Measurements from ENCODE around the gene PTPN1. TPM values are rescaled to one million over a fixed set of nuclear protein-coding genes. Genes with fewer than 3 reads are reported as not detected.
A peak's percentile ranks its signal among the peaks of the same experiment; 100 is the strongest.
"Not testable (repeated sequence)": the region's sequence is repeated elsewhere in the genome, so short reads cannot be mapped to it uniquely, and the experiment has no call there.

The PTPN1 gene
- total RNA-seq, 1 donor from 2014 or later: 24.1 TPM

DNA sequence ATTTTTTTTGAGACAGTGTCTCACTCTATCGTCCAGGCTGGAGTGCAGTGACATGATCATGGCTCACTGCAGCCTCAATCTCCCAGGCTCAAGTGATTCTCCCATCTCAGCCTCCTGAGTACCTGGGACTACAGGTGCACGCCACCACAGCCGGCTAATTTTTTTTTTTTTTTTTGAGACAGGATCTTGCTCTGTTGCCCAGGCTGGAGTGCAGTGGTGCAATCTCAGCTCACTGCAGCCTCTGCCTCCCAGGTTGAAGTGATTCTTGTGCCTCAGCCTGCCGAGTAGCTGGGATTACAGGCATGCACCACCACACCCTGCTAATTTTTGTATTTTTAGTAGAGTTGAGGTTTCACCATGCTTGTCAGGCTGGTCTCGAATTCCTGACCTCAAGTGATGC, 2.4 kb upstream of the PTPN1 start:
- ATAC-seq; DNase-seq; intact Hi-C loops (cut with micrococcal nuclease): not testable (repeated sequence)

DNA sequence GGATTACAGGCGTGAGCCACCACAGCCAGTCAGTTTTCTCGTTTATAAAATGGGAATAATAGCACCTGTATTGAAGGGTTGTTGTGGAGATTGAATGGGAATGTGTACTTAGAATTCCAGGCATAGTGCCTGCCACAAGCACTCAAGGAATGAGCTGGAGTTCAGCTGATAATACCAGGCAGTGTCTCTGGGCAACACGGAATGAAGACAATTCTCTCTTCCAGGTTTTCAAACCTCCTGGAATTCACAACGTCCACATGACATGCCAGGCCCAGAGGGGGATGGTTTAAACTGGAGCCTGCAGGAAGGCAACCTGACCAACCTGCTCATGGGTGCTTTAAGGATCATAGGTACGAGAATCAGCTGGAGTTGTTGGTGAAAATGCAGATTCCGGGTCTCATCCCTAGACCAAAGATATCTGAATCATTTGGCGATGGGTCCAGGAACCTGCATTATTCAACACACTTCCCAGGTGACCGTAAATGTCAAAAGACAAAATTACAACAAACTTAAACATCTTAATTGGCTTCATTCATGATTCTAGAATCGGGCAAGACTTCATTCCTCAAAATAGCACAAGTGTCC, 1.9 kb upstream of the PTPN1 start:
- DNase-seq (no peak), ATAC-seq (no peak)
- intact Hi-C loops (cut with micrococcal nuclease): no loop called here

DNA sequence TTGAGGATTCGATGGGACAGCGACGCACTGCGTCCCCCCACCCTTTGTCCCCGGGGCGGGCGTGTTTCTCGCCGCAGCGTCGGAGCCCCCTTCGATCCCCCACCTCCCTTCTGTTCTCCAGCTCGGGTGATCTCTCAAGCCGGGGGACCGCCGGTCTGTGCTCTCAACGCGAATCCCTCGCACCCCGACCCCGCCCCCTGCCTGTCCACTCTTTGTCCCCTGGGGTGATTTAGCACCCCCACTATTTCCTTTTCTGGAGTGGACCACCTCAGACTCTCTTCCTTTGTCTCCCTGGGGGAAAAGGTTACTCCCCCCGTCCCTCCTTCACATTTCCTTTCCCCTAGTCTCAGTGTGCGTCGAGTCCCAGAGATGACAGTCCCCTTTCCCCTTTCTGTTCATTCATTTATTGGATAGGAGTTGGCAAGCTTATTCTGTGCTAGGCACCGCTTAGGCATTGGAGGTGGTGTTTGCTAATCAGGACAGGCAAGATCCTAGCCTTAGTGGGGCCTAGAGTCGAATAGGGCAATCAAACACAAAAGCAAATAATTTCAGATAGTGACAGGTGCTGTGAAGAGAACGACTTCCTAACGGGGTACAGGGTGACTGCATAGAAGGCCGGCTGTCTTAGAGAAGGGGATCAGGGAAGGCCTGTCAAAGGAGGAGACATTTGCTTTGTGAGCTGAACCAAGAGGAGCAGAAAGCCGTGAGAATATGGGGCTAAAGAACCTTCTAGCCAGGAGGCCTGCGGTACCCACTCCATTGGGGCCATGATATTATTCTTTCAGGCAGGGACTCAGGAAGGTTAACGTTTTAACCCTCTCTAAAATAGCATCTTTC, 741 bp downstream of the PTPN1 start:
- intact Hi-C loops (cut with micrococcal nuclease): loop anchor here (10.0 kb wide), 1 partner anchor 64 kb away; no protein-coding TSS in a partner anchor
- ATAC-seq: peak; percentile 9
- no peak for DNase-seq

DNA sequence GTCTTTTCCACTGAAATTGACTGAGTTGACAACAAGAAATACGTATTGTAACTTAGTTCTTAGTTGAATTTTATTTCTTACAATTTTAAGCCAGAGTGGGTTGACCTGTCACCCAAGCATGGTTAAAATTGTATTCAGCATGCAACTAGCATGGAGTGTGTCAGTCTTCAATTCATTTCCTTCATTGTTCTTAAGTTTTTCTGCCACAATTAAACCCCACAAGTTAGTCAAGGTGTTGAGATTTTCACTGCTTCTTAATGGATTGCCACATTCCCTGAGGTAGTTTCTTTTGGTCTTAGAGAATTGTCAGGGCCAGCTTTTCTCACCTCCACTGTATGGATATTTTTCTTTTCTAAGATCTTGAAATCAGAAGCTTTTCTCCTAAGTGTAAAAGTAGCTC, 2.1 kb downstream of the PTPN1 start:
- no peak for ATAC-seq
- intact Hi-C loops (cut with micrococcal nuclease): loop anchor here (10.0 kb wide), 1 partner anchor 62 kb away; no protein-coding TSS in a partner anchor
- no peak for DNase-seq

DNA sequence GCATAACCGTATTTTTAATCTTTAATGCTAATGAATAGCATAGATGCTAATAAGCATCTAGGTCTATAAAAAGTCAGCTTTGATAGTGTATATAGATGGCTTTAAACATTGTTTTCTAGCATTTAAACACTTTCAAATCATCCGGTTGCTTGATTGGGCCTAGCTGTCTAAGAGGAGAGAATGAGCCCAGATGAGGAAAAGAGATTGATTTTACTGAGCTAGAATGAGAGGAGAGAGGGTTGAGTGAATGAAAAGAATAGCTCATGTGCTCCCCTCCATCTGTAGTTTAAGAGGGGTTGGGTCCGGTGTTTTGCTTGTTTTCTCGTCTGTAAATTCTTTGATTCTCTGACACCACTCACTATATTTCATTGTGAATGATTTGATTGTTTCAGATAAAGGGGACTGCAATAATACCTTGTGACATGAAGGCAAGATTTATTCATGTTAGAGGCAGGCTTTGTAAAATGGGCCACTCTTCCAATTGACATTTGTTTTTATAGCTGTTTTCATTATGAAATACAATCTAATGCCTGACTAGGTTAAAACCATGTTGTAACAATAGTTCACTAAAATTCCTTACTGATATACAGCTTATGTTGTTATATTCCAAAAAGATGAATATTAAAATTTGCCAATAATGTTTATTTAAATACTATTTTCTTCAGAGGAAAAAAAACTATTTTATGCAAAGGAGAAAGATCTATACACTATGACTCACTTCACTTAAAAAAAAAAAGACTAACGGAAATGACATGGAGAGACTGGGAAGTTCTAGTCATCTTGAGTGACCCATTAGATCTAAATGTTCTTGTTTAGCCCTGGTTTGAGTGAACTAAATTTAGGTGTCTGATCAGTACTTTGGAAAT, 3.2 kb downstream of the PTPN1 start:
- ATAC-seq: peak; percentile 5
- DNase-seq: no peak
- intact Hi-C loops (cut with micrococcal nuclease): loop anchor here (10.0 kb wide), 1 partner anchor 61 kb away; no protein-coding TSS in a partner anchor

DNA sequence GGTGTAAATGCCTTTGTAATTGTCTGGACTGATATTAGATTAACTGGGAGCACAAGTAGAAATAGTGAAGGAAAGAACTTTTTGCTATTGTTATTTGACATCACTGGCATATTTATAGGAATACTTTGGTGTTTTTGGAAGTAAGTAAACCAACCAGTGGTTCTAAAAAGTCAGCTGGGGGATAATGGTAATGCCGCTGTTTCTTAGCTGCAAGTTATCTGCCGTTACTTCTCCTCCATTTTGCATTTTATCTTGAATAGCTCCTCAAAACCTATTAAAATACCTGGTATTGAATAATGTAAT, 3.8 kb downstream of the PTPN1 start:
- DNase-seq (no peak), ATAC-seq (no peak)
- intact Hi-C loops (cut with micrococcal nuclease): loop anchor here (10.0 kb wide), 1 partner anchor 61 kb away; no protein-coding TSS in a partner anchor

DNA sequence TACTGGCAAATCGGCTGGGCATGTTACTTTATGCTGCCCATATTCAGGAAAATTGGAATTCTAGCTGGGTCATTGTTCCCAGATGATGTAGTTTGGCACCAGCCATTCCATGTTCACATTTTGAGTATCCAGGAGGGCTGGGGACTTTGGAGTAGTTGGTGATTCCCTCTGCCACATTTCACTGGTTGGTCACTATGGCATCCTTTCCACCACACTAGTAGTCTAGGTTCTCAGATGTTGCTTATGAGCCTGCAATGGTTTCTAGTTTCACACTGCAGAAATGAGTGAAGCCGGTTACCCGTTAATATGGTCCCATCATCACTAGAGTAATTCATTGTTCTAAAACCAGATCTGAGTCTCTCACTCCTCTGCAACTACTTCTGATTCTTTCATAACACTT, 4.6 kb downstream of the PTPN1 start:
- DNase-seq: no peak
- intact Hi-C loops (cut with micrococcal nuclease): loop anchor here (10.0 kb wide), 1 partner anchor 60 kb away; no protein-coding TSS in a partner anchor
- no peak for ATAC-seq

DNA sequence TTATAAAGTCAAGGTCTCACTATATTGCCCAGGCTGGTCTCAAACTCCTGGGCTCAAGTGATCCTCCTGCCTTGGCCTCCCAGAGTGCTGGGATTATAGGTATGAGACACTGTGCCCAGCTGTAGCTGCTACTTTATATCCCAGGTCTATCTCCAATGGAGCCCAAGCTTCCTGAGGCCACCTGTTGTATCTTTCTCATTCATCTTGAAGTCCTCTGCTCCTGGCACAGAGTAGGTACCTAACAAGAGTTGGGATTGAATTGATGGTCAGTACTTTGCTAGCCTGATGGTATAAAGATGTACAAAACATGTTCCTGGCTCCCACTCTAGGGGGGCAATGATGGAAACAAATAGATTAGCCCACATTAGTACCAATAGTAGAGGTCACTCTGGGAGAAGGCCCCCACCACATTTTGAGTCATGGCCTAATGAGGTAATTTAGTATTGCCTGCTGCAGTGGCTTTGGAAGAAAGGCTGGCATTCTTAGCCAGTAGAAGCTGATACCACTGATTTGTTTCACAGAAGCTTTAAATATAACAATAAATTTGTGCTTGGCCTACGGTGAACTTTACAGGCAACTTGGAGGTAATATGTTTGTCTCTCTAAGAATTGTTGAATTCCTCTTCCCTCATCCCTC, 5.4 kb downstream of the PTPN1 start:
- DNase-seq (no peak), ATAC-seq (no peak)
- intact Hi-C loops (cut with micrococcal nuclease): loop anchor here (10.0 kb wide), 1 partner anchor 59 kb away; no protein-coding TSS in a partner anchor

DNA sequence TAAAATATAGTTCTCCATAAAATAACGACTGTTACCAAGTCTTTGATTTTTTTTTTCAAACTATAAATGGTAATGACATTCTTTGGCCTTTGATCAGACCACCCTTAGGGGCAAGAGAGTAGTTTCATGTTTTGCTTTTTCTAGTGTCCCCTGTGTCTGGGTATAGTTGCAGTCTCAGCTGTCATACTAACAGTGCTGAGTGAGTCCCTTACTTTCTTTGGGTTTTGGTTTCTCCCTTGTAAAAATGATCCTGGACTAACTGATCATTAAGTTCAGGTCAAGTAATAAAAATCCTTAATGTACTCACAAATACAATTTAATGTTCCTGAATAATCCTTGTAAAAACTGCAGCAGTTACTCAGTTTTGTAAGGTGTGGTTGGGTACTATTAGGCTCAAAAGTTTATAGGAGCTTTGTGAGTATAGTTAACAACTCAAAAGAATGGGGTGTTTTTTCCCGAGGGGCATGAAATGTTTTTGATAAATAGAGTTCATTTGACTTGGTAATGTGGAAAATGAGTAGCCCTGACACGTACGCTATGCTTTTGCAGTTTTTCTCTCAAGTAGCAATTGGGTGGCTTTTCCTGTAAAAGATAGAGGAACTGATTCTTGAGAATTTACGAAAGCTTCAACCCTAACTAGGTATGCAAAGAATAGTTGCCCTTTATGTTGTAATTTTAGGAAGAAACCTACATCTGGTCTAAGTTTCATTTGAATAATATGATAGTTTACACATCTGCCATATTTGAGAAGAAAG, 6.2 kb downstream of the PTPN1 start:
- intact Hi-C loops (cut with micrococcal nuclease): loop anchor here (10.0 kb wide), 1 partner anchor 58 kb away; no protein-coding TSS in a partner anchor
- no peak for DNase-seq
- ATAC-seq: no peak

DNA sequence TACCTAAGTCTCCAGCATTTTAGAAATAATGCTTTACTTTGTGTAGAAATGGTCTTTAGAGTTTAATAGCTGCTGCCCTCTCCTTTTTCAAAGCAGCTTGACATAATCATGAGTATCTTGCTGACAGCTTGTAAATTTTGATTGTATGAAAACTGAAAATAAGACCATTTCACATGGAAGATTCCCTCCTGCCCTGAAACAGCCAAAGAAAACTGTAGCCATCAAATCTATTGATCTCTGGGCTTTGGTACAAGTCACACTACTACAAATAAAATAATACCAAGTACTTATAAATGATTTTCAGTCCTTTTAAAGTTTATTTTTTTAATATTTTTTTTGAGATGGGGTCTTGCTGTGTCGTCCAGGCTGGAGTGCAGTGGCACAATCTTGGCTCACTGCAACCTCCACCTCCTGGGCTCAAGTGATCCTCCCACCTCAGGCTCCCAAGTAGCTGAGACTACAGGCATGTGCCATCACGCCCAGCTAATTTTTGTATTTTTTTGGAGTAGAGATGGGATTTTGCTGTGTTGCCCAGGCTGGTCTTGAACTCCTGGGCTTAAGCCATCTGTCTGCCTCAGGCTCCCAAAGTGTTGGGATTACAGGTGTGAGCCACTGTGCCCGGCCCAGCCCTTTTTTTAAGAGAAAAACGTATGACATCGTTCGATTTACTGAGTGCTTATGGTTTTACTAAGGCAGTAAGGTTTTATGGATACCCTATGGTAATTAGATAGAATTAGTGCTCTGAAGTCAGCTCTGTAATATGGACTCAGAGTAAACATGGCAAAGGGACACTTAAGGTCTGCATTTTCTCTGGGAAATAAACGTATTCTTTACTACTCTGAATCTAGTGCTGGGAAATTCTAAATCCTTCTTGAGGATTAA, 7.0 kb downstream of the PTPN1 start:
- intact Hi-C loops (cut with micrococcal nuclease): loop anchor here (10.0 kb wide), 1 partner anchor 58 kb away; no protein-coding TSS in a partner anchor
- DNase-seq (no peak), ATAC-seq (no peak)

DNA sequence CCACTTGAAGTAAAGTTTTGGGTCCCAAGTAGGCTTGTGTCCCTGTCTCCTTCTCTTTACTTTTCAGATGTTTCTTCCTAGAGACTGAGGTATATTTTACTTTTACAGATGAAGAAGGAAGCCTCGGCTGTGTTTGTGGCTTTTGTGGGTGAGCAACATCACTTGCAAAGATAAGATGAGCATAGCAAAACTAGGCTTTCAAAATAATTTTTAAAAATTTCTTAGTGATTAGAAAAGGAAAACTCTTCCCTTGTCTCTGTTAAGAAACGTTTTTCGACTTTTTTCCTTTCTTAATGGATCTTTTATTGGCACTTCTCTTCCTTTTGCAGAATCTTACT, 7.6 kb downstream of the PTPN1 start:
- ATAC-seq (no peak), DNase-seq (no peak)
- intact Hi-C loops (cut with micrococcal nuclease): loop anchor here (10.0 kb wide), 1 partner anchor 57 kb away; no protein-coding TSS in a partner anchor

DNA sequence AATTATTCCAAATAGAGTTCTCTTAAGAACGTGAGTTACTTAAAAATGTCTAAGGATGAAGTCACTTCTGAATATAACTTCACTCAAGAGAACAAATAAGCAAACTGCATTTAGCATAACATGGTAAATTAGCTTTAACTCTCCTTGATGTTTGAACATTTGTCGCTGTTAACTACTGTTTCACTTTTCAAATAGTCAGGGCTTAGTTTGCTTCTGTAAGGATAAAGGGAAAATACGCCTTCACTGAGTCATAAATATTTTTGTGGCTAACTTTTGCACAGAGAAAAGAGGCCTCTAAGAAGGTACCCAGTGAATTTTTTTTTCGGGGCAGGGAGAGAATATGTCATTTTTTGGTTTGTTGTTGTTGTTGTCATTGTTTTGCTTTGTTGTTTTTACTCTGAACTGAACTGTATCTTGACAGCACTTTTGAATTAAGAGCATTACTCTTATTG, 8.1 kb downstream of the PTPN1 start:
- intact Hi-C loops (cut with micrococcal nuclease): loop anchor here (10.0 kb wide), 1 partner anchor 57 kb away; no protein-coding TSS in a partner anchor

DNA sequence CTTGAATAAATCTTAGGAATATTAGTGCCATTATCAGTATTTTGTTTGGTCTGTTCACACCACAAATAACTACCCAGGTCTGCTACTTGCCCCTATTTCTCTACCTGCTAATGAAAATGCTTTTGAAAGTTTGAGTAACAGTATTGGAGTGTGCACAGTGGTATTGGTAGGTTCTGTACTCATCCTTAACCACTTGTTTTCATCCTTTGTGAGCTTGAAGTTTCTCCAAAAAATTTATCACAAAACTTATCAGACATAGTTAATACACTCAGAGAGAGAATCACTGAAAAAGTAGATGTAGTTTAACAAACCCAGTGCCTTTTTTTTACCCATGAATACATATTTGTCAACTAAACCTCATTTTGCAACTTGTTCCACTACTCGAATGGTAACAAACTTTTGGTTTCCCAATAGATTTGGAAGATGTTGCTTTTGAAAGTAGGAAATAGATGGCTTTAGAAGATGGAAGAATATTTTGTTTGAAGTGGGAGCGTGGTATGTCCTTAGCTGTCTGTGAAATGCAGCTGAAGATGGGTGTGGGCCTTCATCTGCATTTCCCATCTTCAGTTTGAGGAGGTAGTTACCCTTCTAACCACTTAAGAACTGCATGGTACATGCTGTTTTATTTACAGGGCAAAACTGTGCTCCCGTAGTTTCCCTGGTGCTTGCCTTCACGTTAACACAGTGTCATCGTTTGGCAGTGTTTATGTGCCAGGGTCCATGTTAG, 9.0 kb downstream of the PTPN1 start:
- ATAC-seq (peak; percentile 6), DNase-seq (no peak)
- intact Hi-C loops (cut with micrococcal nuclease): loop anchor here (10.0 kb wide), 1 partner anchor 56 kb away; no protein-coding TSS in a partner anchor

More for the DNA sequence above, 8.1 kb downstream of the PTPN1 start:
- ATAC-seq (no peak), DNase-seq (no peak)

DNA sequence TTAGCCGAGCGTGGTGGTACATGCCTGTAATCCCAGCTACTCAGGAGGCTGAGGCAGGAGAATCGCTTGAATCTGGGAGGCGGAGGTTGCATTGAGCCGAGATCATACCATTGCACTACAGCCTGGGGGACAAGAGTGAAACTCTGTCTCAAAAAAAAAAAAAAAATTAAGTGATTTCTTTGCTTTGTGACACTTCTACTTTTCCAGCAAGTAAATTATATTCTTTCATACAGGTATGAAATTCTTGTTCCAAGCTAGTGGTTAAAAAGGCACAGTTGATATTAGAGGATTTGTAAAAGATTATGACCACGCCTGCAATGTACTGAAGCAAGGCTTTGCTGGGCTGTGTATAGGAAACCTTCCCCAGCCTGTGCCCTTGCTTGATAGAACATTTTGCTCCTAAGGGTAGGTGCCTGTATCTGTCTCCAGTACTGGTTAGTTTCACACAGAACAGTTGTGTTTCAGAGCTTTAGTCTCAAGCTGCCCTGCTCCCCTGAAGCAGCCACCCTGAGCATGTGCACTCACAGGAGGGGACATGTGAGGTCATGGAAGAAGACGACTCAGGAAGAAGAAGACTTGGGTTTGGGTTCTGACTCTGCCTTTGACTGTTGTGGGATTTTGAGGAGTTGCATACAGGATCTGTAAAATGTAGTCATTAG, 10.2 kb downstream of the PTPN1 start:
- no peak for DNase-seq
- intact Hi-C loops (cut with micrococcal nuclease): no loop called here
- ATAC-seq: peak; percentile 29

DNA sequence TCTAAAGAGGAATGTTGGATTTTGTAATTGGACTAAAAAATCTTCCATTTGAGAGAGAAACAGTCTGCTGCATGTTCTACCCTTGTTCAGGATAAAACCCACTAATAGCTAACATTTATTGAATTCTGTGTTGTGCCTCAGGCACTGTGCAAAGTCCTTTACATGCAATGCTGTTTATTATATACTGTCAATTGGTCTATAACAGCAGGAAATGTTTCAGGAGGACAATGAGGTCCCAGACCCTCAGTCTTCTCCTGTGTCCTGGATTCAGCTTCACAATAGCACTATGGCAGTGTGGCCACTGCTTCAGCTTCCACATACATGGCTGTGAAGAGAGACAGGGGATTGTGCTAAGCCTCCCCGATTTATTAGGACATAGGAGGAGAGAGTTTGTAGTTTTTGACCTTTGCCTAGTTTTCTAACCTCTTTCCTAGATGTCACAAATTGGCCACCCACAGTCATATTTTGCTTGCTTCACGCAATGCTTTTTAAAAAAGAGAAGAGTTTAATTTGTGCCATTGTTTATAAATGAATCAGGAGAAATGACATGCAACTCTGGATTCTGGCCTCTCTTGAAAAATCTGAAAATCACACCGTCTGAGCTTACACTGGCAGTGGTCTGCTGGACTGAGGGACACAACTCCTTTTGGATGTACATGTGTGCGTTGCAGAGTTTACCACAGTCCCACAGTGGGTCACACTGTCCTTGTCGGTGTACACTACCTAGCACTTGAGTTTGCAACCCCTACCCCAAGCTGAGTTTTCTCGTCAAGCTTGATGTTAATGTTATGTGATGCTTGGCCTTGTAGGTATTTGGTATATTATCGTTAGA, 11.3 kb downstream of the PTPN1 start:
- ATAC-seq: no peak
- DNase-seq: no peak
- intact Hi-C loops (cut with micrococcal nuclease): no loop called here

All from left ventricle myocardium superior (tissue), 1 donor.